SKM-1 (cell line): ENCODE results near the gene TARS3.
"Not testable (repeated sequence)": the region's sequence is repeated elsewhere in the genome, so short reads cannot be mapped to it uniquely, and the experiment has no call there.

Source experiments
- DNase-seq: peaks from one replicate; lab custom pipeline; 2025; ENCODE audit not compliant: unreplicated experiment; lab: John Stamatoyannopoulos, UW

The TARS3 gene

GRCh38 chr15:101723874-101724674 lies at the start of gene TARS3:
TARS3 (minus strand) TSS chr15:101724473; CDS start chr15:101724387, 86 bp downstream.
- DNase-seq = peak; percentile 52

DNA sequence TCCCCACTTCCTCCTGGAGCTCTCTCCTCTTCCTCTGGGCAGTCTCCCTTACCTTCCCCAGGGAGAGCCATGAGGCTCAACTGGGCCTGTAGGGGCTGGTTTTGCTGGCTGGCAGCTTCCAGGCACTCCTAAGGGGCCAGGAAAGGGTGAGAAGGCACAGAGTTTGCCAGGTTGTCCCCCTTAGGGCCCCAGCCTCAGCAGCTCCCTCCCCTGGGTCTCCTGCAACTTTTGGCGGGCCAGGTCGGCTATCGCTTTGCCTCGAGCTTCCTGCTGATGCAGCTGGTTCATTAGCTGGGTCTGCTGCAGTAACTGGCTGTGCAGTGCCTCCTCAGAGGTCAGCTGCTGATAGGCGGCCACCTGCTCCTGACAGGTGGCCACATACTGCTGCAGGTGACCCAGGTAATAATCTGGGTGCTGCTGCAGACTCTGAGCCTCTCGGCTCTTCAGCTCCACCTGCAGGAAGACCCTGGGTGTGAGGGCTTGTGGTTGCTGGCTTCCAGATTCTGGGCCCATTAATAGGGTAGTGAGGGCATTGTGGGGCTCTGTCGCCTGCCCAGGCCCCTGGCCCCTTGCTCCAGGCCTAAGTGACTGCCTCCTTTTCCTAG lies 49.3 kb upstream of the TARS3 start:
- DNase-seq = no peak

DNA sequence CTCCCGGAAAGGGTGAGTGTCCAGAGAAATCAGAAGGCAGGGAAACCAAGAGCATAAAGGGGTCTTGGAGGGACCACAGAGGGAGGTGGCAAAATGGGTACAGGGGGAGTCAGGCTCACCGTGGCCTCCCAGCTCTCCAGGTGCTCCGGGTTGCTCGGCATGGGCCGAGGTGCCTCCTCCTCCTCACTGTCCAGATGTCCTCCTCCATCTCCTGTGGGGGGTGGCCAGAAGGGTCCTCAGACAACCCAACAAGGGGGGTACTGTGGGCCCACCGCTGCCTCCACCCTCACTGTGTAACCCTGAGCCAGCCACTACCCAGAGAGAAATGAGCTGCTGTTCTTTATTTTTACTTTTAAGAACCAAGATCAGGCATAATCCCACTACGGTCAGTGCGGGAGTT lies 48.6 kb upstream of the TARS3 start:
- no peak for DNase-seq

GRCh38 chr15:101767083-101767640 lies 42.9 kb upstream of the TARS3 start:
- DNase-seq = not testable (repeated sequence)

DNA sequence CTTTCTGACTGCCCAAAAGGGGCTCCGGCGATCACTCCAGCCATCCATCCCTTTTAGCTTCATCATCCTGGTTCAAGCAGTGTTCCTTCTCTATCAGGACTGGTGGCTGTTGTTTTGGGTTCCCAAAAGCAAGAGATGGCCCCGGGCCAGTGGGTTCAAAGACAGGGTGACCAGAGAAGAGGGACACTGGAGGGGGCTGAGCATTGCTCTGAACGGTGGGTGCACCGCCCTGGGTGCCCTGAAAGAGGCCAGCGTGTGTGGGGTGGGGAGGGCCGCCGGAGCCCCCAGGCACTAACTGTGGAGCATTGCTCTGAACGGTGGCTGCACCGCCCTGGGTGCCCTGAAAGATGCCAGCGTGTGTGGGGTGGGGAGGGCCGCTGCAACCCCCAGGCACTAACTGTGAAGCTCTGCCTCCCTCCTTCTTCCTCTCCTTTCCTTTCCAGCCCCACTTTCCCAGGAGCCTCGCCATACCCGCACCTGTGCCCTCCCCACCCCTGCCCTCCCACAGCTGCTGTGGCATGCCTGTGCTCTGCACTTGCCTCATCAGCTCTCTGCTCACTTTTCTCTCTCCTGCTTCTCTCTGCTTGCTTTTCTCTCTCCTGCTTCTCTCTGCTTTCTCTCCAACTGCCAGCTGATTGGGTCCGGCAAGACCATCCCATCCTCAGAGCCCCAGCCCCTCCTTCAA lies 41.6 kb upstream of the TARS3 start:
- DNase-seq = no peak

- not testable (repeated sequence) for DNase-seq
Observed at GRCh38 chr15:101765340-101765671, 41.0 kb upstream of the TARS3 start.

- not testable (repeated sequence) for DNase-seq
Observed at GRCh38 chr15:101764669-101765339, 40.5 kb upstream of the TARS3 start.

DNA sequence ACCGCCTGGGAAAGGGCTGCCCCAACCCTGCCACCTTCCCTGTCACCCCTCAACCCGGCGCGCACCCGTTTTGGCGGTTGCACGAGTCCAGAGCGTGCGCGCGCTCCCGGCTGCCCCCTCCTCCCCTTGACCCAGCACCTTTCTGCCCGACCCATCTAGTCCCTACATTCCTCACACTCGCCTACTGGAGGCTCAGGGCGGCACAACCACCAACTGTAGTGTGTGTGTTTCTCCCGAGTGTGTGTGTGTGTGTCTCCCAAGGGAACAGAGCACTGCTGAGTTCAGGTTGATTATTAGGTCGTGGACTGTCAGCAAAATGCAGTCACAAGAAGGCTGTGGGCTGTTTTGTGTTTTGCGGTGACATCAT lies 22.4 kb upstream of the TARS3 start:
- not testable (repeated sequence) for DNase-seq

- not testable (repeated sequence) for DNase-seq
Observed at GRCh38 chr15:101734837-101735236, 10.6 kb upstream of the TARS3 start.

- DNase-seq = no peak
Observed at GRCh38 chr15:101733545-101733944, 9.3 kb upstream of the TARS3 start.

- DNase-seq = no peak
Observed at GRCh38 chr15:101732772-101733171, 8.5 kb upstream of the TARS3 start.

DNA sequence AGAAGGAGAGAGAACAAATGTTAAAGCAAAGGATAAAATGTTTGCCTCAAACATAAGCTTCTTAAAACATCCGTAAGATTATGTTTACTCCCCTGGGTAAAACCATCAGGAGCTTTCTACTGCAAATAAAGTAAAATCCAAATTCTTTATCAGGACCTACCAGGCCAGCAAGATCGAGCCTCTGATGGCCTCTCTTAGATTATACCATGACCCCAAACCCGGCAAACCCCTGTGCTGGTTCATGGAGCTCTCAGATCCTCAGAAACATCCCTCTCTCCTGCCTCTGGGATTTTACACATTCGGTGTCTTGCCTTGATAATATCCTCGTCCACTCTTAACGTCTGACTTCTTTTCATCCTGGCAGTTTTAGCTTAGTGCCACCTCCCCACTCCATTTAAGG lies 7.5 kb upstream of the TARS3 start:
- DNase-seq = no peak

GRCh38 chr15:101727186-101727585 lies 2.9 kb upstream of the TARS3 start:
- no peak for DNase-seq

DNA sequence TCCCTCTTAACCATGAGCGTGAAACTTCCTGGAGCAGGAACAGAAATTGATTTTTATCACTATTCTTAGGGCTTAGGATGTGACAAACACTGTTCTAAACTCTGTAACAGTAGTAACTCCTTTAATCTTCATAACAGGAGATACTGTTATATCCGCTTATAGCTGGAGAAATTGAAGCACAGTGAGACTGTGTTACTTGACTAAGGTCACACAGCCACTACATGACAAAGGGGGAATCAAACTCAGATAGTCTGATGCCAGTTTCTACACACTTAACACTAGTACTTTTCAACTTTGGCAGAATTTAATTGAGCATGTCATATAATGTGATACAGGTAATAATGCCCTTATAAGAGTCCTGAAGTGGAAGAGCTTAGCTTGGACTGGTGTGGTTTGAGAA lies 800 bp upstream of the TARS3 start:
- no peak for DNase-seq

DNA sequence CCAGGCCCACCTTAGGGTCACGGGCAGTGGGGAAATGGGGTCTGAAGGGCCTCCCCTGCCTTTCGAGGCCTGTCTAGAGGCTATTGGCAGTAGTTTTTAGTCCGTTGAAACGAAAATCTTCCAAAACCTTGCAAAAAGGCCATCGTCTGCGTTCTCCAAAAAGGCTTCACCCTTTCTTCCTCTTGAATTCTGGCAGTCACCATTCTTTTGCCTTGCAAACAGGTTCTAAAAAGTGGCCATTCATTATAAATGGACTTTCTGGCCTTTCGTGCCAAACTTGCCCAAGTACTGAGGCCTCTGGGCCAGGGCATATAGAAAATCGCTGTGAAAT lies 367 bp upstream of the TARS3 start:
- DNase-seq = no peak

GRCh38 chr15:101723171-101723873 lies 951 bp downstream of the TARS3 start:
- DNase-seq = no peak

DNA sequence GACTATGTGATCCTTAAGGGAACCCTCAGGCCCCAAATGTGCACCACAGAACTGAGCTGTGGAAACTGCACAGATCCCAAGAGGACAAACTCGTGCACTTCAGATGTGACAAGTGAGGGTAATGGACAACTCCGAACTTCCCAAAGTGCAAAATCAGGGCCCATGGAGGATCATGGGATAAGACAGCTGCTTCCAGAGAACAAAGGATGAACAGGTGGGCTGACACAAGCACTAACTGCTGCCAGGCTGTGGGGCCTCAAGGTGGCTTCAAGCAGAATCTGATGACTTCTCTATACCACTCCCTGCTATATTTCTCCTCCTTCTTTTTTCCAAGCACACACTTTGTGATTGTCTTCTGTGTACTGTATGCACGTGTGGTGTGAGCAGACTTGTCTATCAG lies 5.4 kb downstream of the TARS3 start:
- no peak for DNase-seq

GRCh38 chr15:101712078-101712477 lies 12.2 kb downstream of the TARS3 start:
- DNase-seq = no peak

GRCh38 chr15:101710806-101711205 lies 13.5 kb downstream of the TARS3 start:
- DNase-seq = no peak

DNA sequence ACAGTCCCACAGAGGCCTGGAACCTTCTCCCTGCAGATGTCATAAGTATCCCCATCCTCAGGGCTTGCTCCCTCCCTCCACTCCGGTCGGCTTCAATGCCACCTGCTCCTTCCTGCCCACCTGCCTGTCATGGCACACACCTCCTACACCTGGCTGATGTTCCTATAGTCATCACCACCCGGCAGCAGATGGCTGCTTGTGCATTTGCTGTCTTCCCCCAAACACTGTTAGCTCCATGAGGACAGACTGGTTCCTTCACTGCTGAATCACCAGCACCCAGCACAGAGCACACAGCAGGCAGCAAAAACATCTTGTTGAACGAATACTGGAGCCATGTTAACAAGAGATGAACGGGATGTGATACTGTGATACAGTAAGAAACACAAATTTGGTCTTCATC lies 14.8 kb downstream of the TARS3 start:
- no peak for DNase-seq

- no peak for DNase-seq
Observed at GRCh38 chr15:101707983-101708382, 16.3 kb downstream of the TARS3 start.
